ENCODE data around the gene CDH4.

CDH4 gene

DNA sequence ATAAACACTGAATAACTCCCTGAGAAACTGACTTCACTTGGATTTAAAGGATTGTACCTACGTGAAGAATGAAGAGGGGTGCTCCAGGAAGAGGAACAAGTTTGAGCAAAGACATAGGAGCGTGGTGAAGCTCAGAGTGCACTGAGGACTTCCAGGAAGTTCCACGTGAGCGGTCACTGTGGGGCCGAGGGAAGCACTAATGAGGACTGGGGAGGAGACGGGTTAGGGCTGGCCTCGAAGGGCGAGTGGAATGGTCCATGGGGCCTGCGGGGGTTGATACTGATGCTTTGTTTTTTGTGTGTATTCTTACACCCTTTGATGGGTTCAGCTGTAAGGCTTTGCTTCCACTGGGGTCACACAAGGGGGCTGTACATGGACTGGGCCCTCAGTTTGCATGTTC, 91.9 kb downstream of the CDH4 start:
- no peak for DNase-seq (ENCODE audit: low read depth)
- H3K4me3 ChIP-seq (ENCODE audit: low read length) = no peak overlapping the region
- TF ChIP-seq, protein P1, sequence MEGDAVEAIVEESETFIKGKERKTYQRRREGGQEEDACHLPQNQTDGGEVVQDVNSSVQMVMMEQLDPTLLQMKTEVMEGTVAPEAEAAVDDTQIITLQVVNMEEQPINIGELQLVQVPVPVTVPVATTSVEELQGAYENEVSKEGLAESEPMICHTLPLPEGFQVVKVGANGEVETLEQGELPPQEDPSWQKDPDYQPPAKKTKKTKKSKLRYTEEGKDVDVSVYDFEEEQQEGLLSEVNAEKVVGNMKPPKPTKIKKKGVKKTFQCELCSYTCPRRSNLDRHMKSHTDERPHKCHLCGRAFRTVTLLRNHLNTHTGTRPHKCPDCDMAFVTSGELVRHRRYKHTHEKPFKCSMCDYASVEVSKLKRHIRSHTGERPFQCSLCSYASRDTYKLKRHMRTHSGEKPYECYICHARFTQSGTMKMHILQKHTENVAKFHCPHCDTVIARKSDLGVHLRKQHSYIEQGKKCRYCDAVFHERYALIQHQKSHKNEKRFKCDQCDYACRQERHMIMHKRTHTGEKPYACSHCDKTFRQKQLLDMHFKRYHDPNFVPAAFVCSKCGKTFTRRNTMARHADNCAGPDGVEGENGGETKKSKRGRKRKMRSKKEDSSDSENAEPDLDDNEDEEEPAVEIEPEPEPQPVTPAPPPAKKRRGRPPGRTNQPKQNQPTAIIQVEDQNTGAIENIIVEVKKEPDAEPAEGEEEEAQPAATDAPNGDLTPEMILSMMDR (conservative IDR thresholded peaks at IDR 0.05; ENCODE audit: low read depth, low read length) = no peak

DNA sequence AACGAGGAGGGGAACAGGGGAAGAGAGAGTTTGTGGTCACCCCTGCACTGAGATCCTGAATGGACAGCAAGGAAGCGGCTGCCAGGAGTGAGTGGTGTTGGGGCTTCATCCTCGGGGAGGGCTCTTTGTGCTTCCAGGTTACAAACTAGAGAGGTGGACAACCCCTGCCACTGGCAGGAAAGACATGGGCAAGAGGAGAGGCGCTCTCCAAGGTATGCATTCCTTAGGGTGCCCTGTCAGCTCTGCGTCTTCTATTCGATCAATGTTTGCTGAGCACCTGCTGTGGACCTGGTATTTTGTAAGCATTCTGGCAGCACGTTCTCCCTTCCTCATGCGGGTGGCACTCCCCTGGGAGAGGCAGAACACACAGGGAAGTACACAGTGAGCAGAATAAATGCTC, 93.6 kb downstream of the CDH4 start:
- TF ChIP-seq, protein P1 (conservative IDR thresholded peaks at IDR 0.05; ENCODE audit: low read depth, low read length) = no peak
- no peak overlapping the region for H3K4me3 ChIP-seq (ENCODE audit: low read length)
- no peak for DNase-seq (ENCODE audit: low read depth)

DNA sequence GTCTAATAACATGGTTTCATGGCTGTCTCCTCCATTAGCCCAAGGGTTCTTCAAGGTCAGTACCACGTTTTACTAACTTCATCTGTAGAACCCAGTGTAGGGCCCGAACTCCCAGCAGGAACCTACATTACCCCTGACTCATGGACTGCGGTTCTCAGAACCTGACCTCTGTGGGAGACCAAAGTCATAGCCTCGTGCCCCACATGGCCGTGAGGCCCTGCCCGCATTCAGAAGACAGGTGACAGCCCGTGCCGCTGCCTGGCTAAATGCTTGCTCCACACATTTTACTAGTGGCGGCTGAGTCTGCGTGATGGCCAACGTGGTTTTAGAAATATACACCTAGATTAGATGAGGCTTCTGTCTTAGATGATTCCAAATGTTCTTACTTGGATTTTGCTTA, 94.9 kb downstream of the CDH4 start:
- TF ChIP-seq, protein P1 (conservative IDR thresholded peaks at IDR 0.05; ENCODE audit: low read depth, low read length) = no peak

DNA sequence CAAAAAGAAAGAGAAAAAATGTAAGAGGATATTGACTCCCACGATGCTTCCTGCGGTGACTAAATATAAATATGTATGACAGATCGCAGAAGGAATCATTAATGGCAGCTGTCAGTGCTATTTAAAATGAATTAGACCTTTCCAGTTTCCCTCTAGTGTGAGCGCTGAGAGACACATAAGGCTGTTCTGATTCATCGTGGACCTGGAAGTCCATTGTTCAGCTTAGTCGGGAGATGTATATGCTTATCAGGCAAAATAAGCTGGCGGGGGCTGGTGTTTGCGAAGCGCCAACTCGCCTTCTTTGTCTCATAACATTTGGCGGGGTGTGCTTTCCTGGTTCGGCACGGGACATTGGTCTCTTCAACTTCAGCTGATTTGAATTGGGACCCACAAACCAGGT, 95.4 kb downstream of the CDH4 start:
- TF ChIP-seq, protein P1 (conservative IDR thresholded peaks at IDR 0.05; ENCODE audit: low read depth, low read length) = no peak
- no peak for DNase-seq (ENCODE audit: low read depth)
- no peak overlapping the region for H3K4me3 ChIP-seq (ENCODE audit: low read length)

More for the DNA sequence above, 94.9 kb downstream of the CDH4 start:
- no peak for DNase-seq (ENCODE audit: low read depth)
- no peak overlapping the region for H3K4me3 ChIP-seq (ENCODE audit: low read length)

DNA sequence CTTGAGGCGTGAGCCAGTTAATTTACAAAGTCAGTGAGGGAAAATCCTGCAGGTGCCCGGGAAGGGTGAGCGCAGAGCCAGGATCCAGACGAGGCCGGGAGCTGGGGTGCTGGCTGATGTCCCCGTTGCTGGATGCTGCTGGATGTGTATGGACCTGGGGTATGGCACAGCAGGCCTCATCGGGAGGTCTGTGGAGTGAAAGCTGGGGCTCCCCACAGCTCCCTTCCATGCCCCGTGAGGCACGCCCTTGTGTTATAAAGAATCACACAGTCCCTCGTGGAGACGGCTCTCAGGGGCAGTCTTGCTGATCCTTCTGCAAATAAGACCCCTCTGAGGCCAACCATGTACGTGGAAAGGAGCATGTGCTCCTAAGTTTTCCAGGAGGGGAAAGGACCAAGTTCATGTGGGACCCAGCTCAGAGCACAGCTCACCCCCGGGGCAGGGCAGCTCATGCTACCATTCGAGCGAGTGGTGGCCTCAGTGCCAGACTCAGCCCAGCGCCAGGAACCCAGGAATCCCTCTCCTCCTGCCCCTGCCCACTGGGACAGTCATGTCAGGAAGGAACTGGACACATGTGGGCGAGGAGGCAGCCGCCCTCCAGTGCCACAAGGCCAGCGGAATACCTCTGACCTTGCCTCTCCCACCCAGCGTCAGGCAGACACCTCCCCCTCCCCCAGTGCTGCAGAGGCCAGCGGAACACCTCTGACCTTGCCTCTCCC, 97.5 kb downstream of the CDH4 start:
- TF ChIP-seq, protein P1 (conservative IDR thresholded peaks at IDR 0.05; ENCODE audit: low read depth, low read length) = no peak
- no peak for DNase-seq (ENCODE audit: low read depth)
- H3K4me3 ChIP-seq (ENCODE audit: low read length) = no peak overlapping the region

DNA sequence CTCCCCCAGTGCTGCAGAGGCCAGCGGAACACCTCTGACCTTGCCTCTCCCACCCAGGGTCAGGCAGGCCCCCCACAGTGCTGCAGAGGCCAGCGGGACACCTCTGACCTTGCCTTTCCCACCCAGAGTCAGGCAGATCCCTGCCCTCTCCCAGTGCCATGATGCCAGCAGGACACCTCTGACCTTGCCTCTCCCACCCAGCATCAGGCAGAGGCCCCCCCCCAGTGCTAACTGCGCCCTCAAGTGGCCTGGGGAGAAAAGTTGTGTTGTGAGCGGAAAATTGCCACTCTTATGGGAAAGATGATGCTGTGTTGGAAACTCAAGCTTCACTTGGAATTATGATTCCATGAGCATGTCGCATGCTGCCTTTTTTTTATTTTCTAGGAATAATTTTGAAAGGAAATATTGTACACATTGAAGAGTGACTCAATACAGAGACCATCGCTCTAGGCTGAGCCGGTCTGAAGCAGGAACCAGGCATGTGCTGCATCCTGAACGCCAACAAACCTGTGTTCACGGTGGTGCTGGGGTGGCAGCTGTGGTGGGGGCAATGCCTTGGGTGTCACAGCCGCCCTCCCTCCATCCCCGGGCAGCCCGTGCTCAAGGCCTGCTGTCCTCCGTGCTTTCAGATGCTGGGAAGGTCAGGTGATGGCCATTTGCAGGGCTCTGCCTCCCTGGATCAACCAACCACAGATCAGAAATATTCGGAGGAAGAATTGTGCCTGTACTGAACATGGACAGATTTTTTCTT, 98.6 kb downstream of the CDH4 start:
- TF ChIP-seq, protein P1 (conservative IDR thresholded peaks at IDR 0.05; ENCODE audit: low read depth, low read length) = peak; percentile 25
- no peak overlapping the region for H3K4me3 ChIP-seq (ENCODE audit: low read length)
- no peak for DNase-seq (ENCODE audit: low read depth)
